NCI-H2081 (cell line): Measurements from ENCODE around the gene SECISBP2.
"Not testable (repeated sequence)": the region's sequence is repeated elsewhere in the genome, so short reads cannot be mapped to it uniquely, and the experiment has no call there.

ENCODE experiments used
- DNase-seq, 2 experiments: peaks; one replicate each; lab custom pipeline; 2025; lab: John Stamatoyannopoulos, UW

The SECISBP2 gene

GRCh38 chr9:89310475-89311345, 7.6 kb upstream of the SECISBP2 start, which contains the start of gene CKS2:
TSS of gene CKS2 (plus strand) at chr9:89311195. CDS start at chr9:89311293, 98 bp downstream.
- DNase-seq: peak; percentile 100

GRCh38 chr9:89311346-89312221, 6.7 kb upstream of the SECISBP2 start:
- DNase-seq: no peak

- peak in 1 of 2 experiments; percentile 10 for DNase-seq
Observed at GRCh38 chr9:89312222-89312571, 6.1 kb upstream of the SECISBP2 start.

GRCh38 chr9:89313842-89314241, 4.5 kb upstream of the SECISBP2 start:
- DNase-seq: no peak

- no peak for DNase-seq
Observed at GRCh38 chr9:89314955-89315354, 3.3 kb upstream of the SECISBP2 start.

GRCh38 chr9:89315482-89315881, 2.8 kb upstream of the SECISBP2 start:
- DNase-seq: no peak

GRCh38 chr9:89317282-89317681, 1.0 kb upstream of the SECISBP2 start:
- no peak for DNase-seq

- DNase-seq: peak in 1 of 2 experiments; percentile 19
Observed at GRCh38 chr9:89319015-89319905, 960 bp downstream of the SECISBP2 start.

GRCh38 chr9:89323390-89323789, 5.1 kb downstream of the SECISBP2 start:
- no peak for DNase-seq

- DNase-seq: no peak
Observed at GRCh38 chr9:89325733-89326132, 7.4 kb downstream of the SECISBP2 start.

- DNase-seq: no peak
Observed at GRCh38 chr9:89328064-89328463, 9.8 kb downstream of the SECISBP2 start.

GRCh38 chr9:89329917-89330316, 11.6 kb downstream of the SECISBP2 start:
- no peak for DNase-seq

- DNase-seq: no peak
Observed at GRCh38 chr9:89330513-89330912, 12.2 kb downstream of the SECISBP2 start.

- no peak for DNase-seq
Observed at GRCh38 chr9:89339807-89340206, 21.5 kb downstream of the SECISBP2 start.

- no peak for DNase-seq
Observed at GRCh38 chr9:89340332-89340731, 22.0 kb downstream of the SECISBP2 start.

GRCh38 chr9:89342213-89342612, 23.9 kb downstream of the SECISBP2 start:
- no peak for DNase-seq

- DNase-seq: no peak
Observed at GRCh38 chr9:89342948-89343347, 24.6 kb downstream of the SECISBP2 start.

GRCh38 chr9:89343812-89344211, 25.5 kb downstream of the SECISBP2 start:
- not testable (repeated sequence) for DNase-seq

GRCh38 chr9:89345476-89345875, 27.2 kb downstream of the SECISBP2 start:
- no peak for DNase-seq

- DNase-seq: no peak
Observed at GRCh38 chr9:89346696-89347095, 28.4 kb downstream of the SECISBP2 start.

GRCh38 chr9:89347651-89348050, 29.4 kb downstream of the SECISBP2 start:
- no peak for DNase-seq

- DNase-seq: no peak
Observed at GRCh38 chr9:89349607-89350006, 31.3 kb downstream of the SECISBP2 start.
